Gastroesophageal sphincter (tissue), 4 donors: ENCODE measurements around the gene TCP10L. TPM values are rescaled to one million over a fixed set of nuclear protein-coding genes. Genes with fewer than 3 reads are reported as not detected.
"Not testable (repeated sequence)": the region's sequence is repeated elsewhere in the genome, so short reads cannot be mapped to it uniquely, and the experiment has no call there.

Experiments
- ATAC-seq: fragments of 150-250 bp; one replicate; pipeline ENCODE4 v1.9.1; 2016; ENCODE audit warnings: mild to moderate bottlenecking, moderate library complexity
- H3K27ac ChIP-seq, 4 donors: fragments of 200-600 bp; sonication (generic) in 3 of 4; 1 replicate in 3 of 4; 2 replicates in 1 of 4; pipeline ENCODE4 v1.5.1; 2016 to 2019
- H3K27me3 ChIP-seq: fragments of 200-600 bp; sonication (generic); one replicate; pipeline ENCODE4 v1.5.1; 2019
- H3K36me3 ChIP-seq, 2 donors: fragments of 200-600 bp; sonication (generic); one replicate each; pipeline ENCODE4 v1.5.1; 2019; ENCODE audit warnings: control low read depth in 1 of 2
- H3K4me1 ChIP-seq, 3 donors: fragments of 200-600 bp; sonication (generic); 1 replicate in 2 of 3; 2 replicates in 1 of 3; pipeline ENCODE4 v1.5.1; 2016 to 2019; ENCODE audit warnings: control low read depth in 2 of 3
- H3K4me3 ChIP-seq, 2 donors: fragments of 200-600 bp; sonication (generic); one replicate each; pipeline ENCODE4 v1.5.1; 2019; ENCODE audit warnings: mild to moderate bottlenecking in 1 of 2, moderate library complexity in 1 of 2
- H3K9me3 ChIP-seq, 3 donors: fragments of 200-600 bp; sonication (generic); one replicate each; pipeline ENCODE4 v1.5.1; 2017 to 2019; ENCODE audit warnings: control low read depth in 2 of 3
- EP300 ChIP-seq: sonication (generic); formaldehyde crosslinking; IDR thresholded peaks from one replicate; pipeline ENCODE4 v1.6.1; 2017; ENCODE audit warnings: antibody characterized with exemption, mild to moderate bottlenecking
- POLR2A ChIP-seq, 2 donors: fragments of 450-650 bp; IDR thresholded peaks; one replicate each; pipeline ENCODE4 v1.6.1; 2017; ENCODE audit warnings: antibody characterized with exemption in 2 of 2, mild to moderate bottlenecking in 2 of 2, moderate library complexity in 1 of 2
- POLR2AphosphoS5 ChIP-seq: sonication (generic); formaldehyde crosslinking; IDR thresholded peaks from one replicate; pipeline ENCODE4 v1.6.1; 2017; ENCODE audit warnings: antibody characterized with exemption
- WGBS, 2 donors: methylation state at CpG; one replicate each; pipeline ENCODE4 v1.1.5; 2018; ENCODE audit warnings: low coverage in 1 of 2; 5-methylcytosine and 5-hydroxymethylcytosine counted together
- total RNA-seq, 4 donors: library from RNA; depleted of rRNA; stranded (reverse); fragments of >200 nt; gene quantifications; one replicate each; pipeline ENCODE4 v1.1.0, GENCODE V29; 2016
- TF ChIP-seq, protein P1 (sequence below), 4 experiments: fragments of 200-600 bp in 2 of 4; fragments of 450-650 bp in 2 of 4; sonication (generic) in 1 of 4; IDR thresholded peaks; one replicate each; pipeline ENCODE4 v1.5.1; 2017 to 2019; ENCODE audit warnings: antibody characterized with exemption in 4 of 4, mild to moderate bottlenecking in 2 of 4, moderate library complexity in 2 of 4

Gene TCP10L
- total RNA-seq, 4 donors from 2014 or later: 1.6 to 2.7 TPM; not detected in 2

- Histone ChIP-seq H3K9me3 (no peaks in the 10 kb centered on the region), H3K27ac (peak within 1 kb of the TSS; percentile 74 to 92 (median 90)), H3K4me1 (peaks cover 0 to 25% (median 5%) of the 10 kb centered on the region in 3 donors), H3K36me3 (peaks cover 0 to 26% of the 10 kb centered on the region in 2 donors), H3K27me3 (peaks cover 4% of the 10 kb centered on the region), H3K4me3 (peak within 1 kb of the TSS; percentile 73 to 77)
- TF ChIP-seq, protein P1, sequence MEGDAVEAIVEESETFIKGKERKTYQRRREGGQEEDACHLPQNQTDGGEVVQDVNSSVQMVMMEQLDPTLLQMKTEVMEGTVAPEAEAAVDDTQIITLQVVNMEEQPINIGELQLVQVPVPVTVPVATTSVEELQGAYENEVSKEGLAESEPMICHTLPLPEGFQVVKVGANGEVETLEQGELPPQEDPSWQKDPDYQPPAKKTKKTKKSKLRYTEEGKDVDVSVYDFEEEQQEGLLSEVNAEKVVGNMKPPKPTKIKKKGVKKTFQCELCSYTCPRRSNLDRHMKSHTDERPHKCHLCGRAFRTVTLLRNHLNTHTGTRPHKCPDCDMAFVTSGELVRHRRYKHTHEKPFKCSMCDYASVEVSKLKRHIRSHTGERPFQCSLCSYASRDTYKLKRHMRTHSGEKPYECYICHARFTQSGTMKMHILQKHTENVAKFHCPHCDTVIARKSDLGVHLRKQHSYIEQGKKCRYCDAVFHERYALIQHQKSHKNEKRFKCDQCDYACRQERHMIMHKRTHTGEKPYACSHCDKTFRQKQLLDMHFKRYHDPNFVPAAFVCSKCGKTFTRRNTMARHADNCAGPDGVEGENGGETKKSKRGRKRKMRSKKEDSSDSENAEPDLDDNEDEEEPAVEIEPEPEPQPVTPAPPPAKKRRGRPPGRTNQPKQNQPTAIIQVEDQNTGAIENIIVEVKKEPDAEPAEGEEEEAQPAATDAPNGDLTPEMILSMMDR (IDR thresholded peaks at IDR 0.05): no peak
- TF ChIP-seq POLR2A (IDR thresholded peaks at IDR 0.05) (peak; percentile 9 to 22), EP300 (no peak), POLR2AphosphoS5 (peak; percentile 27)
- peak; percentile 95 for ATAC-seq
- WGBS, 2 donors: 0% methylated on average over 5 to 9 of the region's 81 CpGs
Observed at GRCh38 chr21:32612075-32612998, 27.0 kb upstream of the TCP10L start, which contains the start of gene CFAP298. CFAP298 (minus strand) TSS chr21:32612377; CDS start chr21:32612243, 134 bp downstream.

DNA sequence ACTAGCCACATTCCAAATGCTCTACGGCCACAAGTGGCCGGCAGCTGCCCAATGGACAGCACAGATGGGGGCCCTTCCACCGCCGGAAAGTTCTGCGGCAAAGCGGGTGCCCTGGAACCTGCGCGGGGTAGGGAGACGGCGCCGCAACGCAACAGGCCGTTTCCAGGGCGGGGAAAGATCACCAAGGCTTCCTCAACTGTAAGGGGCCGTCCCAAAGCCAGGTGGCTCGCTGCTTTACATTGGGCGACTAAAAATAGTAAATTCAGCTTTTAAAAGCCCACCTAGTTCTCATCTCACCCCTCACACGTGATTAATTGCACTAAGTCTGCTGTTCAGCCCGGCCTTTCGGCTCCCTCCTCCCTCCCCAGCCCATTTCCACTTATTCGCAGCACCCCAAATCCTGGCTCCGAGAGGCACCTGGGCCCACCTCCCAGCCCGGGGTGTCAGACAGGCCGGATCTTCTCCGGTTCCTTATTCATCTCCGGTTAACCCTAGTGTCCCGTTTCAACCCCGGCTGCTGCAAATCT, 26.2 kb upstream of the TCP10L start:
- TF ChIP-seq POLR2AphosphoS5 (no peak), POLR2A (IDR thresholded peaks at IDR 0.05) (no peak), EP300 (no peak)
- TF ChIP-seq, protein P1 (IDR thresholded peaks at IDR 0.05): no peak
- no peaks in the 10 kb centered on the region for H3K9me3 ChIP-seq
- H3K4me1 ChIP-seq: peaks cover 0 to 25% (median 5%) of the 10 kb centered on the region in 3 donors
- H3K36me3 ChIP-seq: peaks cover 0 to 34% of the 10 kb centered on the region in 2 donors
- H3K27ac ChIP-seq: peak overlapping the region; percentile 74 to 92 (median 90)
- WGBS, 2 donors: 0 to 1% methylated on average over 14 to 15 of the region's 28 CpGs
- no peak for ATAC-seq
- H3K4me3 ChIP-seq: peak overlapping the region; percentile 73 to 77
- no peaks in the 10 kb centered on the region for H3K27me3 ChIP-seq

DNA sequence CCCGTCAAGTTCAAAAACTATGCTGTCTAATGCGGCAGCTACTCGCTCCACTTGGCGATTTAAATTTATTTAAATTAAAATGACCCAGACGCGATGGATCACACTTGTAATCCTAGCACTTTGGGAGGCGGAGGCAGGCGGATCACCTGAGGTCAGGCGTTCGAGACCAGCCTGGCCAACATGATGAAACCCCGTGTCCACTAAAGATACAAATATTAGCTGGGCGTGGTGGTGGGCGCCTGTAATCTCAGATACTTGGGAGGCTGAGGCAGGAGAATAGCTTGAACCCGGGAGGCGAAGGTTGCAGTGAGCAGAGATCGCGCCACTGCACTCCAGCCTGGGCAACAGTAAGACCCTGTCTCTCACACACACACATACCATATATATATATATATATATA, 25.6 kb upstream of the TCP10L start:
- H3K27ac ChIP-seq: peak overlapping the region in 2 of 4 donors; percentile 90 to 92
- ATAC-seq, H3K27me3 ChIP-seq, H3K9me3 ChIP-seq: not testable (repeated sequence)
- peaks cover 0 to 25% (median 5%) of the 10 kb centered on the region in 3 donors for H3K4me1 ChIP-seq
- WGBS, 2 donors: 71 to 84% methylated on average over 10 to 17 of the region's 17 CpGs
- H3K36me3 ChIP-seq: peaks cover 0 to 40% of the 10 kb centered on the region in 2 donors
- H3K4me3 ChIP-seq: peak overlapping the region in 1 of 2 donors; percentile 73

- H3K9me3 ChIP-seq: no peaks in the 10 kb centered on the region
- 85 to 88% methylated on average over 5 of the region's 5 CpGs for WGBS, 2 donors
- no peak overlapping the region for H3K4me3 ChIP-seq
- ATAC-seq: no peak
- H3K27ac ChIP-seq: no peak overlapping the region
- H3K4me1 ChIP-seq: peaks cover 0 to 25% (median 5%) of the 10 kb centered on the region in 3 donors
- H3K36me3 ChIP-seq: peaks cover 0 to 61% of the 10 kb centered on the region in 2 donors
- H3K27me3 ChIP-seq: no peaks in the 10 kb centered on the region
- TF ChIP-seq POLR2A (IDR thresholded peaks at IDR 0.05) (no peak), EP300 (no peak), POLR2AphosphoS5 (no peak)
- TF ChIP-seq, protein P1 (IDR thresholded peaks at IDR 0.05): no peak
Observed at GRCh38 chr21:32608851-32609250, 23.5 kb upstream of the TCP10L start.

GRCh38 chr21:32605469-32605868, 20.1 kb upstream of the TCP10L start:
- H3K36me3 ChIP-seq: peaks cover 0 to 88% of the 10 kb centered on the region in 2 donors
- TF ChIP-seq POLR2AphosphoS5 (no peak), EP300 (no peak), POLR2A (IDR thresholded peaks at IDR 0.05) (no peak)
- TF ChIP-seq, protein P1 (IDR thresholded peaks at IDR 0.05): no peak
- H3K27ac ChIP-seq: no peak overlapping the region
- WGBS, 2 donors: 81 to 85% methylated on average over 3 to 5 of the region's 8 CpGs
- no peak for ATAC-seq
- no peaks in the 10 kb centered on the region for H3K27me3 ChIP-seq
- no peak overlapping the region for H3K4me3 ChIP-seq
- H3K4me1 ChIP-seq: peaks cover 0 to 6% (median 0%) of the 10 kb centered on the region in 3 donors
- no peaks in the 10 kb centered on the region for H3K9me3 ChIP-seq
